ENCODE data around the gene PFKP.

Gene PFKP

GRCh38 chr10:3136763-3137611 is 69.6 kb downstream of the PFKP start:
- no peak for DNase-seq

DNA sequence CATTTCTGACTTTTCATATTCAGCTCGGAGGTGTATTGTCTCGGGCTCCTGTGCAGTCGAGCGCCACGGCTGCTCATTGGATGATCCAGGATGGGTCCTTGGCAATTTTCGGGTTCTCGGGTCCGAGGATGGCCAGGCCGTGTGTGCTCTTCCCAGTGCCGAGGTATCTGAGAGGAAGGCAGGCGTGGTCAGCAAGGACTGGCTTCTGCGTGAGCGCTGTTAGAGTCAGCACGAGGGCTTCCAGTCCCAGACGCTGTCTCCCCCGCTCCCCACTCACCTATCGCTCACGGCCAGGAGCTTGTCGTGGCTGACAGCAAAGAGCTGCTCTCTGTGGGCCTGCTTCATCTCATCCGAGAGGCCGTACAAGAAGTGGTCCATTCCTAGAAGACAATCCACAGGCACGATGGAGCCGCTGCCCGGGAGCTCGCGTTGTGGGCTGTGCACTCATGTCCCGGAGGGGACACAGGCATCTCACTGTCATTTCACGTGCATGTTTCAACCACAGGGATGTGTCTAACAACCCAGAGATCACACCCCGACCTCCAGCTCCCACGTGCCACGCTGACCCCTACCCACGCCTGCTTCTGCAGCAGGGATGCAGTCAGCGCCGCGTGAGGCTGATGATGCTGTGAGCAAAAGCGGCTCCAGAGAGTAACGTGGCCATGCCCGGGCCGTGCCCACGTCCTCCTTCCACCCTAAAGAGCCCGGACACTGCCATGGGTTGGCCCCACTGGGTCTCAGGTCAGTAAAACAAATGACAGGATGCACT is 70.8 kb downstream of the PFKP start:
- DNase-seq, result no peak

DNA sequence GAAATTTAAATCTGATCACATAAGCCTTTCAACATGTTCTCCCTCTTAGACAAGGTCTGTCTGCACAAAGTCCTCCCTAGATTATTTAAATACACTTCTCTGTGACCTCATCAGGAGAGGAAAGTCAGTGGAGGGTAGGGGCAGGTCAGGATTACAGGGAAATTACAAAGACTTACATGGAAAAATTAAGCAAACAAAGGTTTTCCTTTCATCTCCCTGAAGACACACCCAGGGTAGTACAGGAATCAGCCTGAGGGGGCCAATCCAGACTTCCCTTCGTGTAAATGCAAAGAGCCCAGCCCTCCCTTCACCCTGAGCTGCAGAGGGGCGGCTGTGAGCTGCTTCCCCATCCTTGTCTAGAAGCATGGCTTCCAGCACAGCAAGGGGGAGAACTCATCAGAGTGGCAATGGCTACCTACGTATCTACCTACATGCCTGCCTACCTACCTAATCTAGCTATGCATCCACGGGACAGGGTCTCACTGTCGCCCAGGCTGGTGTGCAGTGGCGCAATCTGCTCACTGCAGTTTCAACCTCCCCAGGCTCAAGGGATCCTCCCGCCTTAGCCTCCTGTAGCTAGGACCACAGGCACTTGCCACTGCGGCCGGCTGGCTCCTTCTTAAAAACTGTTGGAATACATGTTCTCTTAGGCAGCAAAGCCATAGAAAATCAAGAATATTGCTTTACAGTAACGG is 72.0 kb downstream of the PFKP start:
- no peak for DNase-seq

- no peak for DNase-seq
Observed at GRCh38 chr10:3140280-3140679, 72.9 kb downstream of the PFKP start.

DNA sequence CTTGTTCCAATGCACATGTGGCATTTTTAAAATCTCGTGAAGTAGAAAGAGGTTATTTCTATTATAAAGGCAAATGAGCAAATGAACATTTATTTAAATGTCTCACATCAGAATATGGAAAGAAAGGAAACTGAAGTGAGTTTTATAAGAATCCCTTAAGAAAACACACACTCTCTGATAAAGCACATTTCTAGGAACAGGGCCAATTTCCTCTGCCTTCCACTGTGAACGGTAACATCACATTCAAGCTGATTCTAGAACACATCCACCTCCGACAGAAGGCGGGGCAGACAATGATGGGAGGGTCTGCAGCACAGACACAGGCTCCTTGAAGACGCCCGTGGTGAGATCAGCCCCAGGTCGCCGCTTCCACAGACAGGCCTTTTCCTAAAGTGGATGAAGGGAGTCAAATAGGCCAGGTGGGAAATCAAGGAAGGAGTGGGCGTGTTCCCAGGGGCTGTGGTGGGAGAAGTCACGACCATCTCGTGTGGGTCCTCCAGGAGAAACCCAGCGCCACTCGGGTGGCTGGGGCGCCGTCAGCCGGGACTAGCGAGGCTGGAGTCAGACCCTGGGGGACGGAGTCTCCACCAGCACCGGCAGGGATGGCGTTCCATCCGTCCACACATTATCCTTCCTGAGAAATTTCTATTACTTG is 74.1 kb downstream of the PFKP start:
- DNase-seq, result no peak

DNA sequence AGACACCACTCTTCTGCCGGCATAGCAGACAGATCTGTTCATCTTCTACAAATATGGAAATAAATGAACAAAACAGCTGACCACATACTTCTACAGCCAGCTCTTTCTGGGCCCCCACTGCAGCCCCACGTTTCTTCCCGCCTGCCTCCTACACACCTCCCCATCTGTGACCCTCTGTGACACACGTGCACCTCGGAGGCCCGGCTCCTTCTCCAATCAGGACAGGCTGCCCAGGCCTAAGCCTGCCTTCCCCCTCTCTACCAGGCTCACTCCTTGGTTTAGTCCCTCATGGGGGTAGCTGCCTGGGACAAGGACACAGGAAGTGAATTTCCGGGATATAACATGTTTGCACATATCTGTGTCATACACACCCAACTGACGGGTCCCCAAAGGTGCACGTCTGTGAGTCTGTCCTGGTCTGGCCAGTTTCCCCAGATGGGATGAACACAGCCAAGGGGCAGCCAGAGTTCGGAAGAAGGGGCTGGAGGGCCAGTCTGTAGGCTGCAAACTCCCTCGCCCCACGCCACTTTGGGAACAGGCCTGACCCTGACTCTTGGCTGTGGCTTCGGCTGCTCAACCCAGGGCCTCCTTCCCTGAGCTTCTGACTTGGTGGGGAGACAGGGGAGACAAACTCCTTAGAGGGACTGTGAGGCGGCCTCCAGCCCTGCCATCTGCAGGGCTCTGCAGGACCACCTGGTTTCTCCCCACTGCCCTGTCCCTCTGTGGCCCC is 75.0 kb downstream of the PFKP start:
- no peak for DNase-seq

DNA sequence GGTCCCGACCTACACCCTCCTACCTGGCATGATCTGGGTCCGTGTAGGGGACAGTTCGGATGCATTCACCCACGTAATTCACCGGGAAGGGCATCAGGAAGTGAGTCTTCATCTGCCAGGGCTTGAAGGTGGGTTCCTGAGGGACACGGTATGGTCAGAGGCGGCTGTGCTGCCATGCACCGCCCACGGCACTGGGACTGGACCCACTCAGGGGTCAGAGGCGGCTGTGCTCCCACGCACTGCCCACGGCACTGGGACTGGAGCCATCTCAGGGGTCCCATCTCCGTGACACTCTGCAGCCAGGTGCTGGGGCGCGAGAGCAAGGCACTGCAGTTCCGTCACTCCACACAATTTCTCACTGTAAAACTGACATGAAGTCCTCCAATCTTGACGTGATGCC is 76.0 kb downstream of the PFKP start:
- no peak for DNase-seq

GRCh38 chr10:3143791-3144434 is 76.6 kb downstream of the PFKP start:
- DNase-seq, result no peak

- no peak for DNase-seq
Observed at GRCh38 chr10:3145366-3145765, 78.0 kb downstream of the PFKP start.

GRCh38 chr10:3146289-3146688 is 78.9 kb downstream of the PFKP start:
- DNase-seq, result no peak

DNA sequence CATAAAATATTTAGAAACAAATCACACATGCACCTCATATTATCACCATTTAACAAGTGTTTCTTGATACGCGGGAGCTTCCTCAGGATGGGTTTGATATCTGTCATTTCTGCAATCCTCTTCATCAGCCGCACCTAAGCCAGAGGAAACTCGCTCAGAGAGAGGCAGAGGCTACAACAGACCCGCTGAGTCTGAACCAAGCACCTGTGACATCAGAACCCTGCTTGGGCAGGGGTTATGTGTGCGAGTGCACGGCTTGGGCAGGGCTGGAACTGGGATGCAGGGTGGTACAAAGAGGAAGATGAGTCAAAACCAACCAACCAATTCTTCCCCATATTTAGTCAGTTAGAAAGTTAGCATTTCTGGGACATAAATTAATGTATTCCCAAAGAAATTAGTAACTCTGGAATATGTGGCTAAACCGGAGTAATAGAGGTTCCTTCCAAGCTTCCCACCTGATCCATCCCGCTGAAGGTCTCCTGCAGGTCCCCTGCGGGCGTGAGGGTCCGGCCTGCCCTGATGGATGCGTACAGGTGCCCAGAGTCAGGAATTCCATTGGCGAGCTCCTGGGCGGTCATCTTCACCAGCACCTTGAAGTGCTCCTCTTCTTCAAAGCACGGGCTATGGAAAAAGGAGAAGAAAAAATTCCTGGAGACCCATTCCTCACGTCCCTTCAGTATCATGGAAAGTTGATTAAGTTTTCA is 79.9 kb downstream of the PFKP start:
- DNase-seq, result no peak

DNA sequence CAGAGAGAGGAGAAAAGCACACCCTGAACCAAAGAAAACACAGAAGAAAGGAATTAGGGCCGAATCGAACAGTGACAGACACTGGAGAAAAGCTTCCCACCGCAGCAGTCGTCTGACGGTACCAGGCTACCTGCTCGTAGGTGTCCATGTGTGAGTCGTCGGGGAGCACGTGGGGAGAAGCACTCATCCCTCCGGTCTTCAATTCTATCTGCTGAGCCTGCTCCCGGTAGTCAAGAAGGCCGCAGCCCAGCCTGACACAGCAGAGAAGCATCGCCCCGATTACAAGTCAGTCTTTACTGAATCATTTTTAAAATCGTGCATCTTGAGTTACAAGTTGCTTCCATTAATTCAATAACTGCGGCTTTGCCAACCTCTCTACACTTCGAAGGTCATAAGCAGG is 80.7 kb downstream of the PFKP start:
- no peak for DNase-seq

GRCh38 chr10:3148994-3149393 is 81.6 kb downstream of the PFKP start:
- no peak for DNase-seq

DNA sequence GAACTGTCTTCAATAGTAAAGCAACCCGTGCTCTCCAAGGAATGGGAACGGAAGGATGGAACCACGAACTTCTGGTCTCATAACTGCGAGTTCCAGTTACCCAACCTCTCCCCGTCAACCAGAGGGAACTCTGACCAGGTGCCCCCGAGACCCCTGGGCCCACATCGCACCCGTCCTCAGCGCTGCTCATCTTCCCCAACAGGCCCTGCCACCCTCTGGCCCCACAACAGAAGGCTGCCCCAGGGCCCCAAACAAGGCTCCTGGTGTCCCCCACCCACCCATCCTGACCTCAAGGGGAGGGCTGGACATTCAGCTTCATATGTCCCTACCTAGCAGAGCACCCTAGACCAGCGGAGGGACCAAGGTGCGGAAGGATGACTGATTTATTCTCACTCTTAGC is 82.6 kb downstream of the PFKP start:
- DNase-seq, result no peak

GRCh38 chr10:3150366-3150765 is 83.0 kb downstream of the PFKP start:
- no peak for DNase-seq

DNA sequence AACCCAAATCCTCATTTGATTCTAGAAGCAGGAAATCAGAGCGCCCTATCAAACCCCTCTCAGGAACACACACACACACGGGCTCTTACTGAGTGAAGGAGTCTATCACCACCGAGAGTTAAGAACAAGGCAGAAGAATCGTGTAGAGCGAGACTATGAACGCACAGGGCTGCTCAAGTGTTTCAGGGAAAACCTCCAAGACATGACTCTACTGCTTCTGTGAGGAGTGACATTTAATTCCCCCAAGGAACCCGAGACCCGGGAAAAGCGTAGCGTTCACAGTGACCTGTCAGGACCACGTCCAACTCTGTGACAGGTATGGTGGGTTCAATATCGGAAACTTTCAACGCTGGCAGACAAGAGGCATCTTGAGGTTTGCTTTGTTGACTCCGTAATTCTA is 83.6 kb downstream of the PFKP start:
- DNase-seq, result no peak

DNA sequence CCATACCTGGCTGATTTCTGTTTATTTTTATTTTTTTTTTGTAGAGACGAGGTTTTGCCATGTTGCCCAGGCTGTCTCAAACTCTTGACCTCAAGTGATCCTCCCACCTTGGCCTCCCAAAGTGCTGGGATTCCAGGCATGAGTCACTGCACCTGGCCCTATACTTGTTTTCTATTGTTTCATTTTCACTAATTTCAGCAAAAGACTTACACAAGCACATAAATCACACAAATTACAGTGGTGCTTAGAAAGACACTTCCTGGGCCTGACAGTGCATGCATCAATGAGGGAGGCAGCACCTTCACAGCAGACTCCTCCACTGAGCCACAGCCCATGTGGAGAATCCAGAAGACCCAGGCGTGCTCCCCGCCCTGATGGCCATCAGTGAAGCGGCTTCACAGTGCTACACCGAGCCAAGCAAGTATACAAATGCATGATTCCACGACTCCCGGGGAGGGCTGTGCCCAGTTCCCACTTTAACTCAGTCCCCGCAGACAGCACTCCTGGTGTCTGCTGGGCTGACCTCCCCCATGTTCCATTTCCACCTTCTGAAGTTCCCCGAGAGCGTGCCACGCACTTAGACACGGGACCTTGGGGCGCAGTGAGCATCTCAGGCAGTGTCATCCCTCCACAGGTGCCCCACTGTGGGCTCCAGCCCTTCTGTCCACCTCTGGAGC is 84.7 kb downstream of the PFKP start:
- DNase-seq, result no peak

DNA sequence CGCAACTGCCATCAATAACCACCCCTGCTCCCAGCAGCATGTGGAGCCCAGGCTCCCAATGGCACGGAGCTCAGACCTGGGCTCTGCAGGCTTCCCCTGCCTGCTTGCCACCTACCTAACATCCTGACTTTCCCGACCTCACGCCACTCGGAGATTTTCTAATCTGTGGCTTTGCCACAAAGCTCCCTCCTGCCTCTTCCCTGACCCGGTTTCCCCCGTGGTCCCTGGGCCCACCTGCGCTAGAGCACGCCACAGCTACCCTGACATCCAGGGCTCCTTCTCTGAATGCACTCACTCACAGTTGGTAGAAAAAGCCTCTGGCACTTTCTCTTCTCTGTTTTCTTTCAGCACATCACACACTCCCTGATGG is 85.2 kb downstream of the PFKP start:
- no peak for DNase-seq

GRCh38 chr10:3154666-3155065 is 87.3 kb downstream of the PFKP start:
- DNase-seq, result no peak

DNA sequence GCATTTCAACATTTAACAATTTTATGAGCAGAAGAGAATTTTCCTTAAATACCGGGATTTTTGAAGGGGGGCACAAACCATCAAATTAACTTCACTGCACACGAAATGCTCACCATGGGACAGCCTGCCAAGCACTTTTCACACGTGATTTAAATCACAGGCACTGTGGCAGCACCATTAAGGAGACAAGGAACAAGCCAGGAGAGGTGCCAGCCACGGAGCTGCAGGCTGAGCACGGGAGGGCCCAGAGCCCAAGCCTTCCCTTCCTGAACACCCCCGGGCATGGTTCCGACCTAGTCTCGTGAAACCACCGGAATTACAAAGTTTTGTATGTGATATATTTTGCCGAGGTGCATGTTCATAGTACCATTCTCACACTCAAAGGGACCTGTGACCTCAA is 91.8 kb downstream of the PFKP start:
- no peak for DNase-seq

DNA sequence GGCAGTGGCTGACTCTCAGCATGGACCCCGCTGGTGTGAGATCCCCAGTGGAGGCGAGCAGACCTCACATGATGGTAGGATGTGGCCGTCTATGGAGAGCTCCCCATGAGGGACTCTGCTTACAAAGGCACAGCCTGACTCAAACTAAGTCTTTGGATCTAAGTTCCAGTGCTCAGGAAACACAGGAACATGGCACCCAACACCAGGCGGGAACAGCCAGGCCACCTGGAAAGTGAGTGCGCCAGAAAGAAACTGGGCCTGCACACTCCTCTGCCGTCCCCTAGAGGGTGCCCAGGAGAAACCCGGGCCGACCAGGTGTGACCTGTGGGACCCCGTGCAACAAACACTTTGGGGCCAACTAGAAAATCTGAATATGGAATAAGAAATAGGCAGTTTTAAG is 95.2 kb downstream of the PFKP start:
- DNase-seq, result no peak

All from kidney glomerular epithelial cell (primary cell).